Epidermal melanocyte (primary cell): ENCODE measurements around the gene SEMA5A.

Experiments used
- DNase-seq: peaks from one replicate; pipeline ENCODE4 v3.0.0; 2011; ENCODE audit warnings: low spot score; ENCODE audit not compliant: insufficient read length

Gene SEMA5A

DNA sequence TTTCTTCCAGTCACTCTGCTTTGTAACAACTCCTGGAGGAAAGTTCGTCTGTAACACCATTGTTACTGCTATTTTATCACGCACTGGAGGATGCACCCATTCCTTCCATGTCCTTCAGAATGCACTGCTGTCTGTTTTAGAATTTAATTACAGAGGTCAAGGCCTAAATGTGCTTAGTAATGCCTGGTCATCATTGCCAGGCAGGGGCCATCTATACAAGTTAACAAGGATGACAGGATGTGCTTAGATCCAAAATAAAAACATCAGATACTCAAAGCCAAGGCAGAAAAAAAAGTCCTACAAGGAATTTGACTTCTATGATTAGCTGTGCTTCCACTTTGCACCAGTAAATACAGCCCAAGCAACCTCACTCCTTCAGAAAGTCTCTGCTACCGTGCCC is 371.4 kb downstream of the SEMA5A start:
- DNase-seq = no peak

DNA sequence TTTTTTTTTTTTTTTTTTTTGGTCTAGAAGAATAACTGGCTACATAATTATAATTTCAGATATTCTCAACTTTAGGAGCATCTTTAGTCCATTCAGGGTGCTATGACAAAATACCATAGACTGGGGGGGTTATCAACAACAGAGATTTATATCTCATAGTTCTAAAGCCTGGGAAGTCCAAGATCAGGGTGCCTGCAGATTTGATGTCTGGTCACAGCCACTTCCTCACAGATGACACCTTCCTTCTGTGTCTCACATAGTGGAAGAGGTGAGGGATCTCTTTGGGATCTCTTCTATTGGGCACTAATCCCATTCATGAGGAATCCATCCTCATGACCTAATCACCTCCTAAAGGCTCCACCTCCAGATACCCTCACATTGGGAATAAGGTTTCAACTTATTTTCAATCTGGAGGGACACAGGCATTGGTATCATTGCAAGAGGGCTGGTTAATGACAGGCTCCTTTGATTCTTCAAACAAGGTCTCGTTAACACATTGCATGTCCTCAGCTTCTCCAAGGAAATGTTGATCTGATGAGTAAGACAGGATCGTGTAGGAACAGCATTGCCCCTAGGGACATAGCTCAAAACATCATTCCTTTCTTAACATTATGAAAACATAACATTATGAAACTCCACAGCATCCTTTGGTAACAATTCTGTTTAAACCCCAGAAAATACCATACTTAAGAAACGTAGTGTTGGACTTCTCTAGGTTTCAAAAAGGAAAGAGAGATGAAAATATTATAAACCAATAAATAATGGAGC is 372.4 kb downstream of the SEMA5A start:
- DNase-seq = no peak

GRCh38 chr5:9170026-9170425 is 375.8 kb downstream of the SEMA5A start:
- no peak for DNase-seq

GRCh38 chr5:9169557-9169902 is 376.3 kb downstream of the SEMA5A start:
- DNase-seq = no peak

GRCh38 chr5:9168791-9169556 is 376.9 kb downstream of the SEMA5A start:
- no peak for DNase-seq

- DNase-seq = no peak
Observed at GRCh38 chr5:9166202-9167112, 379.4 kb downstream of the SEMA5A start.

- DNase-seq = no peak
Observed at GRCh38 chr5:9165546-9165945, 380.3 kb downstream of the SEMA5A start.

DNA sequence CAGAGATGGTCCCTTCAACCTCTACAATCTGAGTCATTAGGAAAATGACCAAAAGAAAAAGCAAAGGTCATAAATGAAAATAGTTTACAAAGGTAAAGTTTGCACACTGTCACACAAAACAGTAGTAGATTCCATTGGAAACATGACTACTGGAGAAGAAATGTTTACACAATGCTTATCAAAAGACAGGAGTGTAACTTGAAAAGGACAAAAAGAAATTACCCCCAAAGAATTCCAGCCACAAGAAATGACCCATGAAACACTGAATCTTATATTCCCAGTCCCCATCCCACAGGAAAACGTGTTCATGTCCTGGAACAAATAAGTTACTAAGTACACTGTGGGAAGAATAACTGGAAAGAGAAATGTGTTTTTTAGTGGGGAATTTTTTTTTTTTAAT is 385.1 kb downstream of the SEMA5A start:
- DNase-seq = no peak

DNA sequence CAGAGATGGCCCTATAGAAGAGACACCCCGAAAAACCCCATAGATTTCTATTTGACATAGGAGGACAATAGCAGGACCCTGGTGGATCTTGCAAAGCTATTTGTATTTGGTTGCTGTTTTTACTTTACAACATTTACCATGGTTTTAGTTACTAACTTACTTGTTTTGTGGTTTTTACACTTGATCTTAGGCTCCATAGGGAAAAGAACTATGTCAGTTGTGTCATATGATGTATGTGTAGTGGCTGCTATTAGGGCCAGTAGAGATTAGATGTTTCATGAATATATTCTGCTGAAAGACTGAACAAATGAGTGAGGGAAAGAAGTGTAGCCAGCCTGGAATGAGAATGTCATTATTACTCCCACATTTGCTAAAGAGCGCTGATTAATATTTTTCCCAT is 388.1 kb downstream of the SEMA5A start:
- DNase-seq = no peak

DNA sequence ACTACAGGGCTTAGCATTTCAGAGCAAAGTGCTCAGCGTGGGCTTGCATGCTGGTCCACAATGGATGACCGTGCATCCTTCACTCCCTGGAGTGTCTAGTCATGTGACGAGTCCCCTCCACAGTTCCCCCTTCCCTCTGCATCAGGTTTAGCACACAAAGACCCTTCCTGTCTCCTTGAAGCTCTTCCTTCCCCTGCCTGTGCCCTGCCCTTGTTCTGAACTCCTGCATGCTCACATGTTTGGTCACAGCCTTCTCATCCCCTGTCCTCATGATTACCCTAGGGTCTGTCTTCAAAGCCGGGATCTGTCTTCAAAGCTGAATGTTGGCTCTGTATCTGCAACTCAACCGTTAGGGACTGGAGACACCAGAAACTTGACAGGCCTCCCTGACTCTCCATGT is 388.9 kb downstream of the SEMA5A start:
- no peak for DNase-seq

GRCh38 chr5:9156282-9156681 is 389.6 kb downstream of the SEMA5A start:
- no peak for DNase-seq

GRCh38 chr5:9151684-9152427 is 394.0 kb downstream of the SEMA5A start:
- DNase-seq = no peak

- no peak for DNase-seq
Observed at GRCh38 chr5:9149988-9150387, 395.9 kb downstream of the SEMA5A start.

DNA sequence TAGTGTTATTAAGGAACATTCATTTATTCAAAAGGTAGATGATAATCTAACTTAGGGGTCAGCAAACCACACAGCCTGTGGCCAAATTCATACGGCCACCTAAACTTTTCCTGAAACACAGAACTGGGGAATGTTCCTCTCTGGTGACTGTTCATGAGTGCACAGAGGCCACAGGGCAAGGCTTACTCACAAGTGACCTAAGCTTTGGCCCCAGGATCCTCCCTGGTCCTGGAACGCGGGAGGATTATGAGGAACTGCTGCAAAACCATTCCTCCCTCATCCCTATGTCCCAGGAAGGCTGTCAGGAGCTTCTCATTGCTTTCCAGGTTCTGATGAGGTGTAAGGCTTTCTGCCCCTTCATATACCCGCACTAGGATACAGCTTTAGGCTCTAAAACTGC is 397.6 kb downstream of the SEMA5A start:
- no peak for DNase-seq

GRCh38 chr5:9140711-9141110 is 405.2 kb downstream of the SEMA5A start:
- DNase-seq = no peak

DNA sequence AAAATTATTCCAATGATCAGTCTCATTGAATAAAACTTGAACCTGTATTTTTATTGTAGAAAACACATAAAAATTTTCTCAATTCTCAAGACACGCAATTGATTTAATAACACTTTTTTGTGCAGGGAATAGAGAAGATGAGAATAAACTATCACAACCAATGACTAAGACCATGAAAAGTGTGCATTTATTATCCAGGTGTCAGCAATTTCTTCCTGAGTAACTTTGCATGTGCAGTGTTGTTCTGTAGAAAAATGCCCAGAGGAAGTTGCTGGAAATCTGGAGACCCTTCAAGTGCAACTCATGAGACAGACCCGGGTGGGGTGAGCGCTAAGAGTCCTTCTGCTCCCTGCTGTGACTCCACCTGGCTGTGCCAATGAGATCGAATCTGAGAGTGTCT is 405.7 kb downstream of the SEMA5A start:
- no peak for DNase-seq

DNA sequence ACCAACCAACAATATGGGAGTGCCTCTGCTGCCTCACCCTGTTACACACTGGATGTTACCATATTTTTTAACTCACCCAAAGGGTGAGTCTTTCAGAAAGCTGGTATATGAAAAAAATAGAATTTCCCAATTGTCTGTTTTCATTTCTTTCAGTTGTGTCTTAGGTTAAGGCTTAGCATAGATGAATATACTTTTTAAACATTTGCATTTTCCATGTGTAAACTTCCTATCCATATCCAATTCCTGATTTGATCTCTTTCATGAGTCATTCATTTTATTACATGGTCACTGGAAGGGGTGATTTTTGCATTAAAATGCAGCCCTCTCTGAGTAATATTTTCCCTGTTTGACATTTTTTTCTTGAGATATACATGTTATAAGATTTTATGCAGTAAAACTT is 406.5 kb downstream of the SEMA5A start:
- DNase-seq = no peak

- DNase-seq = no peak
Observed at GRCh38 chr5:9128136-9128535, 417.7 kb downstream of the SEMA5A start.

GRCh38 chr5:9126490-9126889 is 419.4 kb downstream of the SEMA5A start:
- no peak for DNase-seq

DNA sequence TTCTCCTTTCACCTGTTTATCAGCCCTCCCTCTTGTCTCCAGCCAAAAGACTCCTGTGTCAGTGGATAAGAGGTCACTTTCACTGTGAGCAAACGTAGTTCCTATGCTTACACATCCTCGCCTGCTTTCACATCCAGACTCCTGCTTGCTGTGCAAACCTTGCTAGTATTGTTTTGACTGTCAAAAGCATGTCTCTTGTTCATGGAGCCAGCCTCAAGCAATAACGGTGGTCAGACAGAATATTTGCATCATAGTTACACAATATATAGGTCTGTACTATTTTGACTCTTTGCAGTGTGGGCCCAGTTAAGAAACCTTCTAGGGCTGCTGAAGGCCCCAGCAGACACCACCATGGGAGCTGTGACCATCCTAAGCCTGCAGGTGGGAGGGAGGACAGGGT is 420.0 kb downstream of the SEMA5A start:
- no peak for DNase-seq

GRCh38 chr5:9124838-9125237 is 421.0 kb downstream of the SEMA5A start:
- DNase-seq = no peak
